Keratinocyte (primary cell): ENCODE measurements around the gene STK40. TPM values are rescaled to one million over a fixed set of nuclear protein-coding genes. Genes with fewer than 3 reads are reported as not detected.

Experiments used
- DNase-seq: peaks from one replicate; pipeline ENCODE4 v3.0.0-alpha.2; 2011; ENCODE audit warnings: low read depth, missing footprints, low spot score
- FAIRE-seq: peaks from 2 replicates; lab custom pipeline; 2011; peaks lifted over from hg19 to GRCh38; lab: Jason Lieb, UNC
- H2AFZ ChIP-seq: 2 replicates; pipeline ENCODE4 v1.6.0; 2012; ENCODE audit warnings: low read length, control low read depth, inconsistent platforms; ENCODE audit not compliant: control insufficient read depth
- H3K27ac ChIP-seq: 2 replicates; pipeline ENCODE4 v1.5.1; 2011; ENCODE audit warnings: low read length; ENCODE audit not compliant: control insufficient read depth, insufficient read depth
- H3K27me3 ChIP-seq: 3 replicates; pipeline ENCODE4 v1.6.0; 2011; ENCODE audit warnings: low read length; ENCODE audit not compliant: control insufficient read depth, insufficient read depth; ENCODE audit errors: extremely low read depth
- H3K36me3 ChIP-seq, 2 experiments: 2 replicates in 1 of 2; 3 replicates in 1 of 2; pipeline ENCODE4 v1.5.1; 2011; ENCODE audit warnings: low read length in 2 of 2, mild to moderate bottlenecking in 1 of 2; ENCODE audit not compliant: control insufficient read depth in 2 of 2, insufficient read depth in 2 of 2; ENCODE audit errors: extremely low read depth in 1 of 2
- H3K4me1 ChIP-seq: 3 replicates; pipeline ENCODE4 v1.5.1; 2011; ENCODE audit warnings: low read length; ENCODE audit not compliant: control insufficient read depth, insufficient read depth; ENCODE audit errors: extremely low read depth
- H3K4me2 ChIP-seq: 3 replicates; pipeline ENCODE4 v1.6.0; 2011; ENCODE audit warnings: low read depth, low read length; ENCODE audit not compliant: control insufficient read depth, insufficient read depth; ENCODE audit errors: extremely low read depth
- H3K4me3 ChIP-seq, 3 experiments: fragments of 200-600 bp in 1 of 3; sonication (generic) in 1 of 3; 2 replicates in 2 of 3; 3 replicates in 1 of 3; pipeline ENCODE4 v1.5.1; 2011 to 2016; ENCODE audit warnings: low read length in 3 of 3, mild to moderate bottlenecking in 3 of 3, control low read depth in 2 of 3, inconsistent platforms in 1 of 3, low read depth in 1 of 3, mixed read lengths in 1 of 3, mixed run types in 1 of 3, moderate library complexity in 1 of 3; ENCODE audit not compliant: control insufficient read depth in 2 of 3, insufficient read depth in 2 of 3; ENCODE audit errors: extremely low read depth in 1 of 3
- H3K79me2 ChIP-seq: 2 replicates; pipeline ENCODE4 v1.6.0; 2012; ENCODE audit warnings: low read length; ENCODE audit not compliant: control insufficient read depth, insufficient read depth
- H3K9ac ChIP-seq: 3 replicates; pipeline ENCODE4 v1.6.0; 2011; ENCODE audit warnings: low read length; ENCODE audit not compliant: control insufficient read depth, insufficient read depth; ENCODE audit errors: extremely low read depth
- H3K9me1 ChIP-seq: 3 replicates; pipeline ENCODE4 v1.6.0; 2011; ENCODE audit warnings: low read length; ENCODE audit not compliant: control insufficient read depth, insufficient read depth; ENCODE audit errors: extremely low read depth
- H3K9me3 ChIP-seq: 2 replicates; pipeline ENCODE4 v1.5.1; 2012; ENCODE audit warnings: low read depth, low read length; ENCODE audit not compliant: control insufficient read depth
- H4K20me1 ChIP-seq: 3 replicates; pipeline ENCODE4 v1.6.0; 2011; ENCODE audit warnings: low read length; ENCODE audit not compliant: control insufficient read depth, insufficient read depth; ENCODE audit errors: extremely low read depth
- EZH2 ChIP-seq: IDR thresholded peaks from one replicate; pipeline ENCODE4 v1.6.1; 2012; ENCODE audit warnings: inconsistent platforms, mild to moderate bottlenecking, low read length, moderate library complexity
- dilution Hi-C: fragments of 300-500 bp; cut with MboI; formaldehyde crosslinking; loops from one replicate; pipeline ENCODE4 v1.7.0; 2020; ENCODE audit warnings: low sequenced_read_pairs; ENCODE audit not compliant: extremely low pct_ligation_motif_present
- polyA plus RNA-seq, 5 experiments: library from polyadenylated mRNA; depleted of rRNA in 3 of 5; stranded (reverse) in 3 of 5; stranded (forward) in 1 of 5; unstranded in 1 of 5; fragments of >200 nt; gene quantifications; 1 replicate in 1 of 5; 2 replicates in 3 of 5; 3 replicates in 1 of 5; pipeline versions ENCODE4 v1.2.1 to v1.2.3, GENCODE V29; 2011 to 2012; ENCODE audit warnings: missing spikeins in 2 of 5, low read depth in 1 of 5, low replicate concordance in 1 of 5
- TF ChIP-seq, protein P1 (sequence below), 3 experiments: IDR thresholded peaks in 1 of 3; conservative IDR thresholded peaks in 1 of 3; optimal IDR thresholded peaks in 1 of 3; 2 replicates in 2 of 3; 3 replicates in 1 of 3; pipeline versions ENCODE3 to v1.5.1; 2011; ENCODE audit warnings: low read length in 3 of 3, mild to moderate bottlenecking in 3 of 3, moderate library complexity in 2 of 3, control low read depth in 1 of 3, inconsistent platforms in 1 of 3; ENCODE audit not compliant: insufficient read depth in 2 of 3; ENCODE audit errors: extremely low read depth in 1 of 3

STK40 gene
- polyA plus RNA-seq, 1 donor (not counting 4 experiments of a cell fraction or from before 2014, with no cell fraction given) = 10.4 TPM

DNA sequence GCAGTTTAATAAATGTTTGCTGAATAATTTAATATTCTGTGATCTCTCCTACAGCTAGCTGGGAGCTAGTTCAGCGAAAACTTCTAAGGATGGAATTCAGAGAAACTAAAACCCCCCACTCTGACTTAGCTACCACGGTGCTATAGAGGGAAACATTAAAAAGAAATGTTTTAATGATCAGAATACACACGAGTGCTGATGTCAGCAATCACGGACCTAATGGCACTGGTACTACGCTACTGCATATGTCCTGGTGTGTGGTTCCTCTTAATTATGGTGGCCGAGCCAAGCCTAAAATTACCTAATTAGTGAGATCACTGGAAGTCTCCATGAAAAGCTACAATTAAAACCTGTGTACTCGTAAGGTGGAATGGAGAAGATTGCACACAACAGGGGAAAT lies 35.9 kb upstream of the STK40 start:
- no peaks in the 10 kb centered on the region for H3K36me3 ChIP-seq
- TF ChIP-seq EZH2 = no peak
- H3K27ac ChIP-seq = no peak overlapping the region
- no peaks in the 10 kb centered on the region for H3K9me1 ChIP-seq
- H3K9me3 ChIP-seq = no peaks in the 10 kb centered on the region
- no peaks in the 10 kb centered on the region for H4K20me1 ChIP-seq
- no peak for DNase-seq
- peaks cover 21% of the 10 kb centered on the region for H3K4me1 ChIP-seq
- dilution Hi-C loops = no loop called here
- H3K79me2 ChIP-seq = no peaks in the 10 kb centered on the region
- no peak overlapping the region for H3K9ac ChIP-seq
- no peak overlapping the region for H2AFZ ChIP-seq
- no peak overlapping the region for H3K4me3 ChIP-seq
- FAIRE-seq = no peak
- H3K27me3 ChIP-seq = no peaks in the 10 kb centered on the region
- H3K4me2 ChIP-seq = no peak overlapping the region

DNA sequence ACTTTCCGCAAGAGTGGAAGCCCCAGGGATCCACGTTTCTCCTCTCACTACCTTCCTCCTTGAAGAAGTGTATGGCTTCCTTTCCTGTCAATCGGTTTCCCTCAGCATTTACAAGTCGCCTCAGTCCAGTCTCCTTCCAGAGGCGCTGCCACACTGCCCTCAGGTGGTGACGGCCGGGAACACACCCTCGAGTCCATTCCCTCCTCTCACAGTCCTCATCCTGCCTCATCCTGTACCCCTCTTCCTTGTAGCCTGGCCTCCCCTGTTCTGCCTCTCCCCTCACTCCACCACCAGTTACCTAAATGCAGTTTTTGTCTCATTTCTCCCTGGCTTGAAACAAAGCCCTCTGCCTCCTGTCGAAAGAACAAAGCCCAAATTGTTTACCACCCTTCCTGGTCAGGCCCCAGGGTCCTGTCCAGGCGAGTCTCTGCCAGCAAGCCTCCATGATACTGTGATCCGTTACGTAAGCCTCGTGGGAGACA lies 35.2 kb upstream of the STK40 start:
- DNase-seq (peak; percentile 60), FAIRE-seq (peak; percentile 99)
- H2AFZ ChIP-seq = peak overlapping the region; percentile 66
- no peaks in the 10 kb centered on the region for H3K9me3 ChIP-seq
- no peaks in the 10 kb centered on the region for H3K36me3 ChIP-seq
- no peaks in the 10 kb centered on the region for H3K9me1 ChIP-seq
- TF ChIP-seq, protein P1, sequence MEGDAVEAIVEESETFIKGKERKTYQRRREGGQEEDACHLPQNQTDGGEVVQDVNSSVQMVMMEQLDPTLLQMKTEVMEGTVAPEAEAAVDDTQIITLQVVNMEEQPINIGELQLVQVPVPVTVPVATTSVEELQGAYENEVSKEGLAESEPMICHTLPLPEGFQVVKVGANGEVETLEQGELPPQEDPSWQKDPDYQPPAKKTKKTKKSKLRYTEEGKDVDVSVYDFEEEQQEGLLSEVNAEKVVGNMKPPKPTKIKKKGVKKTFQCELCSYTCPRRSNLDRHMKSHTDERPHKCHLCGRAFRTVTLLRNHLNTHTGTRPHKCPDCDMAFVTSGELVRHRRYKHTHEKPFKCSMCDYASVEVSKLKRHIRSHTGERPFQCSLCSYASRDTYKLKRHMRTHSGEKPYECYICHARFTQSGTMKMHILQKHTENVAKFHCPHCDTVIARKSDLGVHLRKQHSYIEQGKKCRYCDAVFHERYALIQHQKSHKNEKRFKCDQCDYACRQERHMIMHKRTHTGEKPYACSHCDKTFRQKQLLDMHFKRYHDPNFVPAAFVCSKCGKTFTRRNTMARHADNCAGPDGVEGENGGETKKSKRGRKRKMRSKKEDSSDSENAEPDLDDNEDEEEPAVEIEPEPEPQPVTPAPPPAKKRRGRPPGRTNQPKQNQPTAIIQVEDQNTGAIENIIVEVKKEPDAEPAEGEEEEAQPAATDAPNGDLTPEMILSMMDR (optimal IDR thresholded peaks at IDR 0.05 in 1 of 3, IDR thresholded peaks at IDR 0.05 in 1 of 3, conservative IDR thresholded peaks at IDR 0.05 in 1 of 3; ENCODE audit: extremely low read depth in 1 of 3, insufficient read depth in 2 of 3, low read length in 3 of 3) = peak; percentile 98 to 100 (median 99)
- TF ChIP-seq EZH2 = no peak
- H3K79me2 ChIP-seq = no peaks in the 10 kb centered on the region
- dilution Hi-C loops = no loop called here
- H3K27ac ChIP-seq = no peak overlapping the region
- H4K20me1 ChIP-seq = no peaks in the 10 kb centered on the region
- peak overlapping the region; percentile 5 for H3K9ac ChIP-seq
- H3K4me2 ChIP-seq = no peak overlapping the region
- H3K4me3 ChIP-seq = no peak overlapping the region
- peaks cover 15% of the 10 kb centered on the region for H3K4me1 ChIP-seq
- H3K27me3 ChIP-seq = no peaks in the 10 kb centered on the region

DNA sequence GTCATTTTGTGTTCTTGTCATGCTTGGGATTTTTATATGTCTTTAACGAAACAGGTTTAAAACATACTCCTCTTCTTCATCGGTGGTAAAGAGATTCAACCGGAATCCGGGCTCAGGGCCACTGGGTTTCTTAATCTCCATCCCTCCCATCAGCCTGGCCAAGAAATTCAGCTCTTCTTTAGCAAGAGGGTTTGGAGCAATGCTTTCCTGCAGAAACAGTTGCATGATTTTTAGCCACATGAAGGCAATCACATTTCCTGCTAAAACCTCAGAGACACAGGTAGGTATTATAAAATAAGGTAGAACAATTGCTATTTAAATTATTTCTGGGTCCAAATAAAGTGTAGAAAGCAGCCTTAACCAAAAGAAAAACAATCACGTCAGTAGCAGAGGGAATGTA lies 34.7 kb upstream of the STK40 start:
- dilution Hi-C loops = no loop called here
- Histone ChIP-seq H3K4me3 (no peak overlapping the region), H3K9me3 (no peaks in the 10 kb centered on the region), H2AFZ (peak overlapping the region; percentile 14), H3K27me3 (no peaks in the 10 kb centered on the region), H4K20me1 (no peaks in the 10 kb centered on the region), H3K9ac (no peak overlapping the region), H3K79me2 (no peaks in the 10 kb centered on the region), H3K27ac (no peak overlapping the region), H3K4me2 (no peak overlapping the region), H3K4me1 (peaks cover 11% of the 10 kb centered on the region), H3K36me3 (no peaks in the 10 kb centered on the region), H3K9me1 (no peaks in the 10 kb centered on the region)
- no peak for FAIRE-seq
- DNase-seq = no peak
- no peak for TF ChIP-seq EZH2
- TF ChIP-seq, protein P1 (optimal IDR thresholded peaks at IDR 0.05 in 1 of 3, IDR thresholded peaks at IDR 0.05 in 1 of 3, conservative IDR thresholded peaks at IDR 0.05 in 1 of 3; ENCODE audit: extremely low read depth in 1 of 3, insufficient read depth in 2 of 3, low read length in 3 of 3) = no peak
